Astrocyte (in vitro differentiated cells and primary cell): ENCODE data around the gene TNC.

ENCODE experiments used
- EZH2 ChIP-seq: IDR thresholded peaks from 2 replicates; pipeline ENCODE4 v1.6.1; 2012; ENCODE audit warnings: mild to moderate bottlenecking, low read length, inconsistent platforms; ENCODE audit not compliant: insufficient read depth
- TF ChIP-seq, protein P1 (sequence below): IDR thresholded peaks from 2 replicates; pipeline ENCODE4 v1.5.1; 2011; ENCODE audit warnings: low read depth, mild to moderate bottlenecking, inconsistent platforms, low read length, moderate library complexity; ENCODE audit not compliant: insufficient read depth

GRCh38 chr9:115033800-115034199, 84.2 kb downstream of the TNC start:
- TF ChIP-seq, protein P1, sequence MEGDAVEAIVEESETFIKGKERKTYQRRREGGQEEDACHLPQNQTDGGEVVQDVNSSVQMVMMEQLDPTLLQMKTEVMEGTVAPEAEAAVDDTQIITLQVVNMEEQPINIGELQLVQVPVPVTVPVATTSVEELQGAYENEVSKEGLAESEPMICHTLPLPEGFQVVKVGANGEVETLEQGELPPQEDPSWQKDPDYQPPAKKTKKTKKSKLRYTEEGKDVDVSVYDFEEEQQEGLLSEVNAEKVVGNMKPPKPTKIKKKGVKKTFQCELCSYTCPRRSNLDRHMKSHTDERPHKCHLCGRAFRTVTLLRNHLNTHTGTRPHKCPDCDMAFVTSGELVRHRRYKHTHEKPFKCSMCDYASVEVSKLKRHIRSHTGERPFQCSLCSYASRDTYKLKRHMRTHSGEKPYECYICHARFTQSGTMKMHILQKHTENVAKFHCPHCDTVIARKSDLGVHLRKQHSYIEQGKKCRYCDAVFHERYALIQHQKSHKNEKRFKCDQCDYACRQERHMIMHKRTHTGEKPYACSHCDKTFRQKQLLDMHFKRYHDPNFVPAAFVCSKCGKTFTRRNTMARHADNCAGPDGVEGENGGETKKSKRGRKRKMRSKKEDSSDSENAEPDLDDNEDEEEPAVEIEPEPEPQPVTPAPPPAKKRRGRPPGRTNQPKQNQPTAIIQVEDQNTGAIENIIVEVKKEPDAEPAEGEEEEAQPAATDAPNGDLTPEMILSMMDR = no peak
- TF ChIP-seq EZH2 = no peak
